HG02981 (cell line): ENCODE data around the gene HSPA8.
"Not testable (repeated sequence)": the region's sequence is repeated elsewhere in the genome, so short reads cannot be mapped to it uniquely, and the experiment has no call there.

Experiments
- ATAC-seq: cut with Tn5 transposase; IDR thresholded peaks from one replicate; pipeline ENCODE4 v1.9.1; 2021; ENCODE audit warnings: mild to moderate bottlenecking, moderate library complexity; ENCODE audit not compliant: unreplicated experiment

The HSPA8 gene

DNA sequence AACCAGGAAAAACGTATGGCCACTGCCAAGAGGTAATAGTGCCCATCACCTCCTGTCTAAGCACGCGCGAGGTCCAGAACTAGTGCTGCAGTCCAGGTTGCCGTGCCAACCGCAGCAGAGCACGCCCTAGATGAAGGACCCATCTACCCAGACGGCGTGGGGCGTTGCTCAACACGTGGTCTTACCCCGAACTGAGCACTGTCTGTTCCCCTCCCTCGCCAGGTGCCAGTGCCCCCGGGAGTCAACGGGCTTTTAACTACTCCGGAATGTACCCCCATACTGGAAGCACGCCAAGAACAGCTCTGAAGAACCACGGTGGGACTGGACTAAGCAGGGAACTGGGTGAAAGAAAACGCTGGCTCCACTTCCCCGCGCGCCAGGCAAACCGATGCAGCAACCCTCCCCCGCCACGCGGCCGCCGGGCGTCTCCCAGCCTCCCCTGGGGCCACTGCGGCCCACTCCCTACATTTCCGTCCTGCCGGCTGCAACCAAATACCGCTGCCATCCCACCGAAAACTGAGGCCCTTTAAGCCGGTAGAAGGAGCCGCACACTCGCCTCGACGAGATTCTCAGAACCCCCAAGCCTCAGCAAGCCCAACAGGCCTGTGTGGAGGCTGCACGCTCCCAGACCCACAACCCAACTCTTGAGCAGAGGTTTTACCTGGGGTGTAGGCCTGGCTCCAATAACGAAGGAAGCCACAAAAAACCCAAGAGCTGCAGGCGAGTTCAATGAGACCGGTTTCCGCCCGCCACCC is at the start of gene HSPA8:
Gene HSPA8, minus strand, starts transcription at position 734 of the 755 bp plus-strand sequence. CDS start 812 bp downstream, outside the sequence.
- ATAC-seq: peak; percentile 4

DNA sequence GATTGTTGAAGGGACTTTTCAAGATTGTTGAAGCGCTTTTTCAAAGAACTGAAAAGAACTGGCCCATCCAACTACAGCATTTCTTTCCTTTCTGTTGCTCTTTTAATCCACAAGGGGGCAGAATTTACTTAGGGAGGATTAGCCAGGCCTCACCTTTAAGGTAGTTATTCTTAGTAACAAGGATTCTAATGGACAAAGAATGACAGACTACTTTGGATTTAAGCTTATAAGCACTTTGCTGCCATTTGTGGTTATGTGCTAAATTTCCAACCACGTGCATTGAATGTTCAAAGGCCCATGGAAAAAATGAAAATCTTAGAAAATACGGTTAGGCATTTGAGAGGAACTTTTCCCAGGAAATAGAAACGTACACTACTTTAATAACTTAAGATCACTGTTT is 49.5 kb upstream of the HSPA8 start:
- no peak for ATAC-seq

DNA sequence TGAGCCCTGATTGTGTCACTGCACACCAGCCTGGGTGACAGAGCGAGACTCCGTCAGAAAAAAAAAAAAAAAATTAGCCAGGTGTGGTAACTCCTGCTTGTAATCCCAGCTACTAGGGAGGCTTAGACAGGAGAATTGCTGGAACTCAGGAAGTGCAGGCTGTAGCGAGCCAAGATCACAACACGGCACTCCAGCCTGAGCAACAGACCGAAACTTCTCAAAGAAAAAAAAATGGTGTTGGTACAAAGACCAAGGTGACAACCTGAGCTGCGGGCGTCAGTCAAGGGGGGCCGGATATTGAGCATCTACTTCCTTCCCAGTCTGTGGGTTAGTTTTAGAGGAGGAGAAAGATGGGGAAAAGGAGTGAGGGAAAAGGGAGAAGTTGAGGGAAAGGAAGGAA is 48.5 kb upstream of the HSPA8 start:
- ATAC-seq: no peak

DNA sequence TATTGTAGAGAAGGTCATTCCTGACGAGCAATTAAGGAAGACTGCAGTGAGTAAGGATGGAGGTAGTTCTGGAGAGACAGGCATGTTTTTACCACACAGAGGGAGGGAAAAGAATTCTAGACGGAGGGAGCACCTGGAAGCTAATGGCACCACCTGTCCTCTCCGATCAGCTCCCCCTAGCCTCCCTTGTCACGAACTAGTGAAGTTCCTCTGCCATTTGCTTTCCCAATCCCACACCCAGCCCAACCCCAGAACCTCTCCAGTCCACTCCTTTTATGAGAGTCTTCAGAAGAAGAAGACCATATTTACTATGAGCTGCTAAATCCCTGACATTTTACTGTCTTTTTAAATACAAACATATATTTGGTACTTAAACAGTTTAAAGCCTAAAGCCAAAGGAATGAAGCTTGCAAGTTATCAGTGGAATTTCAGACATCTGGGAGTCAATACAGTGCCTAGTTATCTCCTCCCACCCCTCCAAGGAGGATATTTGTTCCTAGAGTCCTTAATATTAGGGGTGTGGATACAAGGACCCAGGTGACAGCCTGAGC is 46.1 kb upstream of the HSPA8 start:
- ATAC-seq: no peak

DNA sequence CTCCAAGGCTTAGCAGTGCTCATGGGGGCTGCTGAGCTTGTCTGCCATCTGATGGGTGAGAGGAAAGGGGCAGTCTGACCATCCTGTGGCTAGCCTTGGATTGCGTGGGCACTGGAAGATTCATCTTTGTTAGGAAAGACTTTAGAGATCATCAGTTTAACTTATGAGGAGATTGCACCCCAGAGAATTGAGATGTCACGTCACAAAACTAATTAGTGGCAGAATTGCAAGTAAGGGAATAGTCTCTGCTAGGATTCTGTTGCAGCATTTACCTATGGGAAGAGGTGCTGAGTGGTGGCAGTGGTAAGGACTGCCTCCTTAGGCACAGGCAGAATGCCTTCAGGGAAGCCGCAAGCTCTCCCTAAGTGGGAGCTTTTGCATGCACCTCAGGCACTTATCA is 42.8 kb upstream of the HSPA8 start:
- no peak for ATAC-seq

DNA sequence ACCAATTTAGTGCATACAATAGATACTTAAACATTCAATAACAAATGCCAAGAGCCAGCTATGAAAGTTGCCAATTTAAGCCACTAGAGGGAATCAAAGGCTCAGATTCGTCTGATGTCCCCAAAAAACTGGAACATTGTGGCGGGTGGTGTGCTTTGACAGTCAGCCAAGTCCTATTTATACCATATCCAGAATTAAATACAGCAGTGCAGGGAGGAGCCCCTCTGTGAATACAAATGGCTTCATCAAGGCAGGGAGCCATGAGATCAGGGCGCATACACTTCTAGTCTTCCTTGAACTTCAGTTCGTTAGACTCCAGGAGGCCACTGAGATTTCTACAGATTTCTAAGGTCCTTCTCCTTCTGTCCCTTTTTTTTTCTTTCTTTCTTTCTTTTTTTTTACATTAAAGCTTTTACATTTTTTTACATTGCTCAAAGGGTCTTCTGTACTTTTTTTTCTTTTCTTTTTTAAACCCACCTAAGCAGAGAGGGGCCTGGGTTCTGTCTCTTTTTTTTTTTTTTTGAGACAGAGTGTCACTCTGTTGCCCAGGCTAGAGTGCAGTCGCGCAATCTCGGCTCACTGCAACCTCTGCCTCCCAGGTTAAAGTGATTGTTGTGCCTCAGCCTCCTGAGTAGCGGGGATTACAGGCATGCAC is 41.5 kb upstream of the HSPA8 start:
- no peak for ATAC-seq

DNA sequence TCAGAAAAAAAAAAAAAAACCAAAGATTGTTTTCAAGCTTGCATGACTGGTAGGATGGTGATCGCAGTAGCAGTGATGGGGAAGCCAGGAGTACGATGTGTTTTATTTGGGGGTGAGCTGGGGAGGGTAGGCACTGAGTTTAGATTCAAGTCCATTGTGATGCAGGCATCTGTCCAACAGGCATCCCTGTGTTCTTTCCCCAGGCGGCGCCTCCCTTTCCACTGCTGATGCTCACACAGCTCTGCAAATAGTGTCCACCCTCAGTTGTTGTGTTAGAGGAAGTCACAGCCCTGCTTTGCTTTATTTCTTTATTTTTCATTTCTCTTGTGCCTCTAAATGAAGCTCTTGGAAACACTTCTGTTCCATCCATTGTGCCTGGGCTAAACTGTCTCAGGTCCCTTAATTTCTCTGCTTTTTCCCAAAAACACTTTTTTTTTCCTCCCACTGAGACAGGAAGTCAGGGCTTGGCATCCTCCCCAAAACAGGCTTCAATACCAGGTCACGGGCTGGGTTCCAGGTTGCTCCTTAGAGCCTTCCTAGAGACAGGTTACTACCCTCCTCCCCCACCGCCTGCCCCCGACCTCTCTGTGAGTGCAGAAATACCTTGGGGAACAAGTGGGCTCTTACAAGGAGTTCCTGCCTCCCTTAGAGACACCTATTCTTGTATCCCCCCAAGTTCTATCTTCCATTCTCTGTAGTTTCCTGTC is 38.6 kb upstream of the HSPA8 start:
- ATAC-seq: no peak

DNA sequence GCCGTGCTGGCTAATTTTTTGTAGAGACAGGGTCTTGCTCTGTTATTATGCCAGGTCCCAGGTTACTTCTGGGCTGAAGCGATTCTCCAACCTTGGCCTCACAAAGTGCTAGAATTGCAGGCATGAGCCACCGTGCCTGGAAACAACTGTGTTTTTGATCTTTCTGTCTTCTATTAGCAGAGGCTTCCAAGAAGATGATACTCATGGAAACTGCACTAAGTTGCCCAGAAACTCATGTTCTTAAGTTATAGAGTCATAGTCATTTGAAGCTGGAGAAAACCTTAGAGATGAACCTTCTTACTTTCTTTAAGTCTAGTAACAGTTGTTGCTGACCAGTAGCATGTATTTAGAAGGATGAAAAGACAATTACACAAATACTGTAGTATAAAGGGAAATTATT is 37.1 kb upstream of the HSPA8 start:
- no peak for ATAC-seq

DNA sequence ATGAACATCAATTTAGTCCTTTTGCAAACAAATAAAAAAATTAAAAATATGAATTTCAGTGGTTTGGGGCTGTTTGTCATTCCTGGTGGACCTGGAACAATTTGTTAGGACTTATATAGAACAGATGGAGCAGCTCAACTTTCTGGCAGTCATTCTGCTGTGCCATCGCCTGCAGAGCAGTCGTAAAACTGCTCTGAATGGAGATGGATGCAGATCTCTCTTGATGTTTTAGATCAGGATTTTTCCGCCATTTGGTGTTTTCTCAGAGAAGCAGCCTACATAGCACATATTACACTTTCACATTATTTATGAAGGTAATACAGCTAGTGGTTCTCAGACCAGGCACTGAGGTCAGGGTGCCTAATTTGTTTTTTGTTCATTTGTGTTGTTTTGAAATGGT is 31.8 kb upstream of the HSPA8 start:
- no peak for ATAC-seq

DNA sequence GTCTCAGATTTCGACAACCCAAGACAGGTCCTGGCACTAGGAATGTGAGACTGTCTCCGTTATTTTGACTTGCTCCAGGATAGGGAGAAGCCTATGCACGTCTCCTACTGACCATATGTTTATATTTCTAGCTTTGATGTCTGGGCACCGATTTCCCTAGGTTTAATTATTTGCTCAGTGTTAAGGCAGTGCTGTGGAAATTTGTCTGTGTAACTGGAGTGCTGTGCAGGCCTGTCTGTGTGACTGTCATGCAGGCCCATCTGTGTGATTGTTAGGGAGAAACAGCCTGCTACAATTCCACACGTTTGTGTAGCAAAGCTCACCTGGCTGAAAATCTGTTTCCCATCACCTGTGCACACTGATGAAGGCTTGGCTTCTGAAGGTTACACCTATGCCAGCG is 29.6 kb upstream of the HSPA8 start:
- no peak for ATAC-seq

DNA sequence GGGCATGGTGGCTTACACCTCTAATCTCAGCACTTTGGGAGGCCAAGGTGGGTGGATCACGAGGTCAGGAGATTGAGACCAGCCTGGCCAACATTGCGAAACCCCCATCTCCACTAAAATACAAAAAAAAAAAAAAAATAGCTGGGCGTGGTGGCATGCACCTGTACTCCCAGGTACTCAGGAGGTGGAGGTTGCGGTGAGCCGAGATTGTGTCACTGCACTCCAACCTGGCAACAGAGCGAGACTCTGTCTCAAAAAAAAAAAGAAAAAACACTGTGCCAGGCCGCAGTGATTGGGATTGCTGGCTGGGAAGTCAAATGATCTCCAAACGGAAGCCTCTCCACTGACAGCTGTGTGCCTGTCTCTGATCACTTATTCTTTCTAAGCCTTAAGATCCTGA is 28.2 kb upstream of the HSPA8 start:
- ATAC-seq: not testable (repeated sequence)

DNA sequence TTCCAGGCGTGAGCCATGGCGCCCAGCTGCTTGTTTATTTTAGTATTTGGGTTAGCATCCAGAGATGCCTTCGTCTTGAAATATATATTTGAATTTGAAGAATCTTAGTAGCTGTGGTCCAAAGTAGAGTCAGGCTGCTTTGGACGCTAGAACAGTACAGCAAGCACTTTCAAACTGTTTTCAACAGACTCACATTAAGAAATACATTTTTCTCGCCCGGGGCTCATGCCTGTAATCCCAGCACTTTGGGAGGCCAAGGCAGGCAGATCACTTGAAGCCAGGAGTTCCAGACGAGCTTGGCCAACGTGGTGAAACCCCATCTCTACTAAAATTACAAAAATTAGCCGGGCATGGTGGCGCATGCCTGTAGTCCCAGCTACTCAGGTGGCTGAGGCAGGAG is 27.0 kb upstream of the HSPA8 start:
- ATAC-seq: not testable (repeated sequence)

DNA sequence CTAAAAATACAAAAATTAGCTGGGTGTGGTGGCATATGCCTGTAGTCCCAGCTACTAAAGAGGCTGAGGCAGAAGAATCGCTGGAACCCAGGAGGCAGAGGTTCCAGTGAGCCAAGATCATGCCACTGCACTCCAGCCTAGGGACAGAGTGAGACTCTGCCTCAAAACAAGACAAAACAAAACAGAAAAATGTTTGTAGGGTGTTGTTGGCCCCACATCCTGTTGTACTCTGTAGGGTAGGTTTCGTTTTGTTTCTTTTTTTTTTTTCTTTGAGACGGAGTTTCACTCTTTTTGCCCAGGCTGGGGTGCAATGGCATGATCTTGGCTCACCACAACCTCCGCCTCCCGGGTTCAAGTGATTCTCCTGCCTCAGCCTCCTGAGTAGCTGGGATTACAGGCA is 25.7 kb upstream of the HSPA8 start:
- peak; percentile 67 for ATAC-seq

DNA sequence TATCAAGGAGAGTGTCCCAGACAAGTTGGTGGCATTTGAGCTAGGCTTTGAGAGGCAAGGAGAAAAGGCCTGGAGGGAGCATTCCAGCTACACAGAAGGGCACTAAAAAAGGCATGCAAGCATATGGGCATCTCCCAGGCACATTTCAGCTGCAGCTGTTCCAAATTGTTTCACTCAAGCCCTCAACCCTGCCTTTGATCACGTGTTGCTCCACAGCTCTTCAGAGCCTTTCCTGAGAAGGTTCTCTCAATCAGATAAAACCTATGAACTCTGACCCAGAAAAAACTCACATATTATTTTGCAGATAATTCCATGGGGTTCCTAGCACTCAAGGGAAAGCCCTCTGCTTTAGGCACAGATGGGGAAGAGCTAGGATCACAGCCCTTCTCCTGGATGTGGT is 24.4 kb upstream of the HSPA8 start:
- ATAC-seq: no peak

DNA sequence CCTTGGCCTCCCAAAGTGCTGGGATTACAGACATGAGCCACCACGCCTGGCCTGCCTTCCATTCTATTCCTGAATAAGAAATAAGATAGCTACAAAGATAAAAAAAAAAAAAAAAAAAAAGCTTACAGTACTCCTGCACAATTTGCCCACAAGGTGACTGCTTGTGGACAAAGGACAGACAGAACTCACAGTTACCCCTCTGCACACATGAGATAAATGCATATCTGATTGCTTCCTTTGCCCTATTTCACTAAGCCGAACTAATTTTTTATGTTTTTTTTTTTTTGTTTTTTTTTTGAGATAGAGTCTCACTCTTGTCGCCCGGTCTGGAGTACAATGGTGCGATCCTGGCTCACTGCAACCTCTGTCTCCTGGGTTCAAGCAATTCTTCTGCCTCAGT is 23.6 kb upstream of the HSPA8 start:
- ATAC-seq: no peak

DNA sequence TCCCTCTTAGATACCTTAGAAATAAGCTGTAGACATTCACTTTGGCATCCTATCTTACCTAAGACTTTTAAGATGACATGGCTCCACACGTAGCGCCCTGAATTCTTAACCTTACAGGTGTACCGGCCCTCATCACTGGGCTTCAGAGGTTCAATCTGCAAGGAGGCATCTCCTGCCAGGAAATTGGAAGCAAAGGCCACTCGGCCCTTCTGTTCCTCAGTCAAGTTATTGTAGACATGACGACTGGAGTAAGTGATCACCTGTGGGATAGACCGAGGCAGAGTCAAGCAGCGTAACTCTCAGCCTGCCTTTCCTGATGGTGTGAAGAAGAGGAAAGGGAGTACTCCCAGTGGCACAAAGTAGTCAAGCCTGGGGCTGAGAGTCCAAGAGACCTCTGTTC is 22.5 kb upstream of the HSPA8 start:
- no peak for ATAC-seq

DNA sequence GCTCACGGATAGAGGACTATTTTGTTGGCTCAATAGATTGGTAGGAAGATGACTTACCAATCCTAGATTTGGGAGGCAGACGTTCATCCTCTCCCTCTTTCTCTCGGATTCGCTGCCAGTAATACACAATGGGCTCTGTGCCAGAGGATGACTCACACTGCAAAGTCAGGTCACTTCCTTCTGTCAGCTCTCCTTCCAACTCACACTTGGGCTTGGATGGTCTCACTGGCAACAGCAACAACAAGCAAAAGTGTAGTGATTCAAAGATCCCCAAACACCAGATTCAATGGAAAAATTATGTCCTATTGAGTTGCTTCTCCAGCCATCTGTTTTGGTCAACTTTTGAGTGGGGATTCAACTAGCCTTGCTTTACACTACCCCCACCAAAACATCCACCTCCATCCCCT is 21.7 kb upstream of the HSPA8 start:
- no peak for ATAC-seq

DNA sequence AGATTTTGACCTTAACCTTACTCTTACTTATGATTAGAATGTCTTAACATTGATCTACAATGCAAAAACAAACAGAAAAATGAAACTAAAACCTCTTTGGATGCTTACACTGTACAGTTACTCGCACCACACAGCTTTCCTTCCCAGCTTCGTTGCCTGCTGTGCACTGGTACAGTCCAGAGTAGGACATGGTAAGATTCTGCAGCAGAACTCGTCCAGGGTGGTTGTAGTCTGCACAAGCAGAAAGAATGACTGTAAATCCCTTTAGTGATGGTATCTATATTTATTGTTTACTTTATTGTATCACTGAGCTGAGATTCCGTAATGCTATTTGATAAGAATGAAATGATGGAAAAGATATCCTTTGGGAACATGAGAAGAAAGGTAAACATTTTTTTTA is 21.0 kb upstream of the HSPA8 start:
- no peak for ATAC-seq

DNA sequence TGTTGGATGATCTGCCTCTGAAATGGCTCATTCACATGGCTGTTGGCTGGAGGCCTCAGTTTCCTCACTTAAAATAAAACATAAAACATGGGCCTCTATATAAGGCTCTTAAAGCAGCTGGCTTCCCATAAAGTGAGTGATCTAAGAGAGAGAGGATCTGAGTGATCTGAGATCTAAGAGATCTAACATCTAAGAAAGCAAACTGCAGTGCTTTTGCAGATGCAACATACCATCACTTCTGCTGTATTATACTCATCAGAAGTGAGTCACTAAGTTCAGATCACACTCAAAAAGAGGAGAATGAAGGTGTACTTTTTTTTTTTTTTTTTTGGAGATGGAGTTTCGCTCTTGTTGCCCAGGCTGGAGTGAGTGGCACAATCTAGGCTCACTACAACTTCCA is 18.1 kb upstream of the HSPA8 start:
- no peak for ATAC-seq

DNA sequence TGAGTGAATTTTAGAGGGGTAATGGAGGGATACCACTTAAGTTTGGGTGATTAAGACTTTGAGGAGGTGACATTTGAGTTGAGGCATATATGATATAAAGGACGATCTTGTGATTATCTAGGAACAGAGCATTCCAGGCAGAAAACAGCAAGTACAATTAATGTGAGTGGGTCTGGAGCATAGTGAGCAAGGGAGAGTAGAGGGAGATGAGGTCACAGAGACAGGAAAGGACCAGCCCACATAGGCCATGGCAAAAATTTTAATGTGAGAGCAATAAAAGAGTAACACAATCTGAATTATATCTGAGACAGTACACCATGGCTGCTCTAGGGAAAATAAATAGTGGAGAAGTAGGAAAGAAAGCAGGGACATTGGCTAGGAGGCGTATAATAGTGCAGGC is 14.5 kb upstream of the HSPA8 start:
- no peak for ATAC-seq

DNA sequence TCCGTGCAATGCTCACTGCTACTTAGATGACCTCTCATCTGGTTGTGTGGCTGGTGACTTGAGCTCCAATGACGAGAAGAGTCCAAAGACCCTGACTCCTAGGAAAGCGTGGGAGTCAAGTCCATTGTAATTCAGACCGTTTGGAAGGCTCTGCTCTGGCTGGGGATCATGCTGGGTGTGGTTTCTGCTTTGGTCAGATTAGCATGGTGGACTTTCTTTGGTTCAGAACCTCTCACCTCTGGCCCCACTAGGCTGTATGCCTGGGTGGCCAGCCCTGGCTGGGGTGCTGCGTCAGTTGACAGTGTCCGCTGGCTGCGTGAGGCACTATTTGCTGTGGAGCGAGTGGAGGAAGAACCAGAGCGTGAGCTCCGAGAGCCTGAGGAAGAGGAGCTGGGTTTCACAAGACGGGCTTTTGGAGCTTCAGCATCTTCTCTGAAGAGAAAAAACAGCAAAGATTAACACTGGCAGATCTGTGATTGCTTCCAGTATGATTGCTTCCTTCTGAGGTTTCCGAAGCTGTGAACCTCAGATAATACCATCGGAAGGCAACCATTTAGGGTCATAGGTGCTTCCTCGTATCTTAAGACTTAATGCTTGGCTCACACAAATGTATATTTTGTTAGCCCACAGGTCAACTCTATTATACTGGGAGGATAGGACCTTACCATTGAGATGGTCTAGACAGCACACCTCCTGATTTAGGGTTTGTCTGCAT is 11.6 kb upstream of the HSPA8 start:
- no peak for ATAC-seq
